K562 (cell line): Measurements from ENCODE around the gene SLC9A7. TPM values are rescaled to one million over a fixed set of nuclear protein-coding genes. Genes with fewer than 3 reads are reported as not detected.

Source experiments
- ATAC-seq: fragments of 200-7000 bp; cut with Tn5 transposase; 3 replicates; pipeline ENCODE4 v1.9.1; 2020; ENCODE audit warnings: moderate library complexity
- BruUV-seq: library from RNA; stranded (reverse); fragments of 400-500 nt; replicated peaks from 2 replicates; lab custom pipeline; 2021; lab: Mats Ljungman, UMichigan
- CTCF ChIA-PET: fragments of 300-600 bp; formaldehyde crosslinking; extraction: SDS; loops from one replicate; lab custom pipeline; 2021; ENCODE audit warnings: low intra/inter-chr PET ratio; lab: Yijun Ruan, JAX
- POLR2A ChIA-PET: fragments of 300-600, 350-650 bp; sonication (Branson Sonifier 250); formaldehyde crosslinking; extraction: SDS; loops from one replicate; lab custom pipeline; 2021; ENCODE audit warnings: antibody characterized with exemption, inconsistent platforms; lab: Yijun Ruan, JAX
- DNase-seq, 4 experiments: peaks; one replicate each; pipeline versions ENCODE4 v3.0.0 to v3.0.0-alpha.2; 2011 to 2018; ENCODE audit warnings: low spot score in 3 of 4, mixed read lengths in 3 of 4; ENCODE audit errors: extremely low read depth in 1 of 4
- FAIRE-seq: peaks from 2 replicates; lab custom pipeline; 2011; peaks lifted over from hg19 to GRCh38; lab: Jason Lieb, UNC
- H2AFZ ChIP-seq: 2 replicates; pipeline ENCODE4 v1.6.0; 2011; ENCODE audit warnings: low read depth, low read length, control low read depth, inconsistent platforms
- H3K27ac ChIP-seq: fragments of 200-600 bp; 3 replicates; pipeline ENCODE4 v1.8.0; 2011; ENCODE audit warnings: low read depth, mild to moderate bottlenecking, control low read depth, inconsistent platforms, low read length, moderate library complexity, mixed read lengths; ENCODE audit errors: extremely low read depth
- H3K27me3 ChIP-seq, 2 experiments: fragments of 300-600 bp in 1 of 2; 2 replicates in 1 of 2; 3 replicates in 1 of 2; pipeline versions ENCODE4 v1.6.0 to v1.8.0; 2011; ENCODE audit warnings: inconsistent platforms in 2 of 2, low read length in 2 of 2, mild to moderate bottlenecking in 1 of 2, mixed read lengths in 1 of 2, moderate library complexity in 1 of 2; ENCODE audit not compliant: control insufficient read depth in 2 of 2, insufficient read depth in 2 of 2
- H3K36me3 ChIP-seq: fragments of 300-600 bp; 3 replicates; pipeline ENCODE4 v1.8.0; 2011; ENCODE audit warnings: mild to moderate bottlenecking, low read length, inconsistent platforms; ENCODE audit not compliant: control insufficient read depth, insufficient read depth
- H3K4me1 ChIP-seq, 2 experiments: fragments of 200-600 bp in 1 of 2; replicated peaks in 1 of 2; 2 replicates in 1 of 2; 3 replicates in 1 of 2; pipeline versions ENCODE4 v1.5.1 to v1.8.0; 2011; ENCODE audit warnings: inconsistent platforms in 2 of 2, low read length in 2 of 2, mild to moderate bottlenecking in 1 of 2, mixed read lengths in 1 of 2, moderate library complexity in 1 of 2; ENCODE audit not compliant: control insufficient read depth in 2 of 2, insufficient read depth in 2 of 2
- H3K4me2 ChIP-seq: 2 replicates; pipeline ENCODE4 v1.6.1; 2011; ENCODE audit warnings: low read length, control low read depth, inconsistent platforms, mixed read lengths; ENCODE audit not compliant: insufficient read depth
- H3K4me3 ChIP-seq: fragments of 200-600 bp; sonication (generic), shearing (Covaris generic); 2 replicates; pipeline ENCODE4 v1.5.1; 2016; ENCODE audit warnings: control low read depth, inconsistent platforms
- H3K79me2 ChIP-seq: fragments of 200-600 bp; 3 replicates; pipeline ENCODE4 v1.8.0; 2011; ENCODE audit warnings: low read length, inconsistent platforms; ENCODE audit not compliant: control insufficient read depth, insufficient read depth
- H3K9ac ChIP-seq, 2 experiments: 2 replicates each; pipeline versions ENCODE4 v1.6.0 to v1.6.1; 2011; ENCODE audit warnings: low read depth in 2 of 2, low read length in 2 of 2, control low read depth in 1 of 2, inconsistent platforms in 1 of 2, mild to moderate bottlenecking in 1 of 2, mixed read lengths in 1 of 2; ENCODE audit not compliant: insufficient read depth in 1 of 2
- H3K9me1 ChIP-seq: one replicate; pipeline ENCODE4 v1.6.0; 2011; ENCODE audit warnings: inconsistent platforms, mild to moderate bottlenecking, low read length, moderate library complexity; ENCODE audit not compliant: control insufficient read depth, insufficient read depth
- H3K9me3 ChIP-seq: replicated peaks from 2 replicates; pipeline ENCODE4 v1.5.1; 2011; ENCODE audit warnings: low read depth, low read length, inconsistent platforms; ENCODE audit not compliant: control insufficient read depth, insufficient read depth
- H4K20me1 ChIP-seq: replicated peaks from 2 replicates; pipeline ENCODE4 v1.6.1; 2011; ENCODE audit warnings: low read length, inconsistent platforms, mixed read lengths; ENCODE audit not compliant: control insufficient read depth, insufficient read depth
- ELF4 ChIP-seq: fragments of 450-650 bp; formaldehyde crosslinking; IDR thresholded peaks from 2 replicates; pipeline ENCODE4 v1.4.0; 2022; ENCODE audit warnings: missing genetic modification characterization
- ESRRB ChIP-seq: fragments of 250-450 bp; sonication (Bioruptor Pico); IDR thresholded peaks from 2 replicates; pipeline ENCODE4 v1.5.0; 2020; ENCODE audit warnings: mild to moderate bottlenecking, moderate library complexity, borderline replicate concordance
- ETV5 ChIP-seq: sonication (generic); formaldehyde crosslinking; IDR thresholded peaks from 2 replicates; pipeline ENCODE4 v1.4.0; 2020; ENCODE audit warnings: low read depth, mild to moderate bottlenecking, missing genetic modification reagents
- FOSL1 ChIP-seq: fragments of 200-800 bp; sonication (Bioruptor generic); conservative IDR thresholded peaks from 2 replicates; pipeline ENCODE4 v1.6.1; 2016; ENCODE audit warnings: missing genetic modification characterization, missing compliant biosample characterization
- JUND ChIP-seq, 2 experiments: IDR thresholded peaks; 2 replicates in 1 of 2; 3 replicates in 1 of 2; pipeline ENCODE4 v1.6.1; 2011; ENCODE audit warnings: borderline replicate concordance in 2 of 2, low read depth in 2 of 2, low read length in 2 of 2, improper control_type of control experiment in 1 of 2, missing biosample characterization in 1 of 2, missing genetic modification characterization in 1 of 2, missing genetic modification reagents in 1 of 2
- KDM4B ChIP-seq, 2 experiments: fragments of 450-650 bp in 1 of 2; sonication (generic) in 1 of 2; IDR thresholded peaks; 2 replicates each; pipeline ENCODE4 v1.6.1; 2016 to 2017; ENCODE audit warnings: borderline replicate concordance in 2 of 2, antibody characterized with exemption in 1 of 2, low read depth in 1 of 2, mild to moderate bottlenecking in 1 of 2
- MECOM ChIP-seq: fragments of 250-450 bp; sonication (Bioruptor Pico); IDR thresholded peaks from 2 replicates; pipeline ENCODE4 v1.8.0; 2022; ENCODE audit warnings: inconsistent platforms
- ZNF586 ChIP-seq: fragments of 450-650 bp; formaldehyde crosslinking; conservative IDR thresholded peaks from 2 replicates; pipeline ENCODE4 v1.4.0; 2020; ENCODE audit warnings: mild to moderate bottlenecking, moderate library complexity
- WGBS: fragments of 100-300 bp; shearing (Covaris generic); methylation state at CpG from one replicate; pipeline ENCODE4 v1.1.6; 2016; ENCODE audit warnings: low coverage, mixed read lengths; ENCODE audit not compliant: insufficient coverage; ENCODE audit errors: missing lambda C conversion rate; 5-methylcytosine and 5-hydroxymethylcytosine counted together
- in situ Hi-C: fragments of 300-500 bp; cut with MboI; formaldehyde crosslinking; loops from 4 replicates; pipeline ENCODE4 v1.15.0; 2018; ENCODE audit warnings: inconsistent platforms, mixed read lengths
- intact Hi-C: fragments of 100-400 bp; cut with micrococcal nuclease; formaldehyde crosslinking; loops from 2 replicates; pipeline ENCODE4 v1.14.2; 2022
- polyA plus RNA-seq, 8 experiments: library from polyadenylated mRNA; depleted of rRNA in 4 of 8; stranded (reverse) in 5 of 8; unstranded in 3 of 8; fragments of >200 nt; fragmentation: Nextera tagmentation in 2 of 8; fragmentation: Illumina TruSeq in 1 of 8; extraction: Ambion mirVana in 2 of 8; extraction: Trizol in 1 of 8; gene quantifications; 2 replicates each; pipeline versions ENCODE4 v1.2.1 to v1.2.3, GENCODE V29; 2011 to 2014; ENCODE audit warnings: inconsistent platforms in 1 of 8, missing spikeins in 1 of 8
- total RNA-seq, 7 experiments: library from RNA; depleted of rRNA in 6 of 7; stranded (reverse); fragments of >200 nt in 6 of 7; fragmentation: Illumina TruSeq in 2 of 7; extraction: Trizol in 2 of 7; gene quantifications; 2 replicates each; pipeline versions ENCODE4 v1.2.1 to v1.2.3, GENCODE V29; 2011 to 2021; ENCODE audit warnings: low replicate concordance in 1 of 7
- TF ChIP-seq, protein P1 (sequence below): fragments of 250-450 bp; sonication (Bioruptor Pico); IDR thresholded peaks from 2 replicates; pipeline ENCODE4 v1.8.0; 2022; ENCODE audit warnings: inconsistent platforms
- TF ChIP-seq, protein P2 (sequence below), 3 experiments: fragments of 200-800 bp in 1 of 3; sonication (Bioruptor generic) in 1 of 3; sonication (generic) in 1 of 3; formaldehyde crosslinking in 1 of 3; IDR thresholded peaks; 2 replicates each; pipeline versions ENCODE4 v1.6.1 to v1.8.0; 2016 to 2022; ENCODE audit warnings: mild to moderate bottlenecking in 2 of 3, missing compliant biosample characterization in 2 of 3, missing genetic modification characterization in 2 of 3, missing genetic modification reagents in 1 of 3
- TF ChIP-seq, protein P3 (sequence below): sonication (generic); formaldehyde crosslinking; IDR thresholded peaks from 2 replicates; pipeline ENCODE4 v1.8.1; 2023; ENCODE audit warnings: mild to moderate bottlenecking, missing genetic modification reagents

Gene SLC9A7
- total and polyA plus RNA-seq, 9 of the 15 experiments (the other 6 are each of a cell fraction or from before 2014, with no cell fraction given) = 0.04 to 0.13 (median 0.09) TPM; not detected in 5

DNA sequence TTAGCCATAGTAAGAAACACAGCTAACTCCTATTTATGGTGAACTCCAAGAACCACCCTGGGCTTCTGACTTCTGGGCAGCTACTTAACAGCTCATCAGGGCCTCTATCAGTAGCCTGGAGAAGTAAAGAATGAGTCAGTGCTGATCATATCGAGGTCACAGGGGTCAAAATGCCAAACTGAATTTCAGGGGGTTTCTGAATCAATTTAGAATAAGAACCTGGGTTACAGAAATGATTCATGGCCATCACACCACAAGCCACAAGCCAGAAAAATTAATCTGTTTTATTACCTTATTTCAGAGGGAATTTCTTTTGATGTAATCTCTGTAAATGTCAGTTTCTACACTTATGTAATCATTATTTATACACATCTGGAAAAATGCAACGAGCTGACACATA, 121.0 kb downstream of the SLC9A7 start:
- BruUV-seq = no TSS peak
- Histone ChIP-seq H3K36me3 (no peaks in the 10 kb centered on the region), H3K4me3 (no peak overlapping the region), H3K4me2 (no peak overlapping the region), H4K20me1 (no peaks in the 10 kb centered on the region), H3K27ac (no peak overlapping the region), H3K27me3 (no peaks in the 10 kb centered on the region), H3K4me1 (no peaks in the 10 kb centered on the region), H2AFZ (no peak overlapping the region), H3K9me3 (no peaks in the 10 kb centered on the region), H3K79me2 (no peaks in the 10 kb centered on the region), H3K9ac (no peak overlapping the region), H3K9me1 (no peaks in the 10 kb centered on the region)
- TF ChIP-seq ETV5 (no peak), JUND (IDR thresholded peaks at IDR 0.05; ENCODE audit: borderline replicate concordance, low read depth, low read length) (peak; percentile 29; the same call in 1 of the 2 replicates), JUND (tag; IDR thresholded peaks at IDR 0.05; ENCODE audit: borderline replicate concordance, low read depth, low read length) (peak; percentile 59; the same call in 2 of the 3 replicates), ESRRB (no peak), MECOM (no peak), FOSL1 (tag) (peak; percentile 71), KDM4B (IDR thresholded peaks at IDR 0.05; ENCODE audit: borderline replicate concordance in 2 of 2, low read depth in 1 of 2) (no peak), ELF4 (no peak), ZNF586 (CRISPR knock-in tag) (no peak)
- TF ChIP-seq, protein P1, sequence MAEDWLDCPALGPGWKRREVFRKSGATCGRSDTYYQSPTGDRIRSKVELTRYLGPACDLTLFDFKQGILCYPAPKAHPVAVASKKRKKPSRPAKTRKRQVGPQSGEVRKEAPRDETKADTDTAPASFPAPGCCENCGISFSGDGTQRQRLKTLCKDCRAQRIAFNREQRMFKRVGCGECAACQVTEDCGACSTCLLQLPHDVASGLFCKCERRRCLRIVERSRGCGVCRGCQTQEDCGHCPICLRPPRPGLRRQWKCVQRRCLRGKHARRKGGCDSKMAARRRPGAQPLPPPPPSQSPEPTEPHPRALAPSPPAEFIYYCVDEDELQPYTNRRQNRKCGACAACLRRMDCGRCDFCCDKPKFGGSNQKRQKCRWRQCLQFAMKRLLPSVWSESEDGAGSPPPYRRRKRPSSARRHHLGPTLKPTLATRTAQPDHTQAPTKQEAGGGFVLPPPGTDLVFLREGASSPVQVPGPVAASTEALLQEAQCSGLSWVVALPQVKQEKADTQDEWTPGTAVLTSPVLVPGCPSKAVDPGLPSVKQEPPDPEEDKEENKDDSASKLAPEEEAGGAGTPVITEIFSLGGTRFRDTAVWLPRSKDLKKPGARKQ (CRISPR knock-in tag) = no peak
- TF ChIP-seq, protein P2, sequence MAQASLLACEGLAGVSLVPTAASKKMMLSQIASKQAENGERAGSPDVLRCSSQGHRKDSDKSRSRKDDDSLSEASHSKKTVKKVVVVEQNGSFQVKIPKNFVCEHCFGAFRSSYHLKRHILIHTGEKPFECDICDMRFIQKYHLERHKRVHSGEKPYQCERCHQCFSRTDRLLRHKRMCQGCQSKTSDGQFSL (CRISPR knock-in tag; IDR thresholded peaks at IDR 0.05) = no peak
- TF ChIP-seq, protein P2 (tag; IDR thresholded peaks at IDR 0.05) = no peak
- TF ChIP-seq, protein P3, sequence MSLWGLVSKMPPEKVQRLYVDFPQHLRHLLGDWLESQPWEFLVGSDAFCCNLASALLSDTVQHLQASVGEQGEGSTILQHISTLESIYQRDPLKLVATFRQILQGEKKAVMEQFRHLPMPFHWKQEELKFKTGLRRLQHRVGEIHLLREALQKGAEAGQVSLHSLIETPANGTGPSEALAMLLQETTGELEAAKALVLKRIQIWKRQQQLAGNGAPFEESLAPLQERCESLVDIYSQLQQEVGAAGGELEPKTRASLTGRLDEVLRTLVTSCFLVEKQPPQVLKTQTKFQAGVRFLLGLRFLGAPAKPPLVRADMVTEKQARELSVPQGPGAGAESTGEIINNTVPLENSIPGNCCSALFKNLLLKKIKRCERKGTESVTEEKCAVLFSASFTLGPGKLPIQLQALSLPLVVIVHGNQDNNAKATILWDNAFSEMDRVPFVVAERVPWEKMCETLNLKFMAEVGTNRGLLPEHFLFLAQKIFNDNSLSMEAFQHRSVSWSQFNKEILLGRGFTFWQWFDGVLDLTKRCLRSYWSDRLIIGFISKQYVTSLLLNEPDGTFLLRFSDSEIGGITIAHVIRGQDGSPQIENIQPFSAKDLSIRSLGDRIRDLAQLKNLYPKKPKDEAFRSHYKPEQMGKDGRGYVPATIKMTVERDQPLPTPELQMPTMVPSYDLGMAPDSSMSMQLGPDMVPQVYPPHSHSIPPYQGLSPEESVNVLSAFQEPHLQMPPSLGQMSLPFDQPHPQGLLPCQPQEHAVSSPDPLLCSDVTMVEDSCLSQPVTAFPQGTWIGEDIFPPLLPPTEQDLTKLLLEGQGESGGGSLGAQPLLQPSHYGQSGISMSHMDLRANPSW (CRISPR knock-in tag) = no peak
- peak in 3 of 4 experiments; percentile 1 to 11 (median 7) for DNase-seq
- ChIA-PET POLR2A (no interaction called here), CTCF (no interaction called here)
- ATAC-seq = no peak
- no peak for FAIRE-seq
- intact Hi-C loops = no loop called here
- 3% methylated on average over 2 of the region's 2 CpGs for WGBS
- in situ Hi-C loops = no loop called here
